GM23338 (cell line): ENCODE data around the gene ANKRD49. TPM values are rescaled to one million over a fixed set of nuclear protein-coding genes. Genes with fewer than 3 reads are reported as not detected.

Experiments
- ATAC-seq: fragments of 200-7000 bp; cut with Tn5 transposase; 3 replicates; pipeline ENCODE4 v1.9.1; 2020
- DNase-seq: peaks from one replicate; pipeline ENCODE4 v3.0.0-alpha.2; 2015; ENCODE audit warnings: low spot score
- H2AFZ ChIP-seq: fragments of 200-600 bp; sonication (generic); 2 replicates; pipeline ENCODE4 v1.8.0; 2016; ENCODE audit warnings: antibody characterized with exemption, mild to moderate bottlenecking, moderate library complexity
- H3F3A ChIP-seq: fragments of 200-600 bp; sonication (generic); replicated peaks from 2 replicates; pipeline ENCODE4 v1.8.0; 2017; ENCODE audit warnings: antibody characterized with exemption, mixed run types, low read depth
- H3K27ac ChIP-seq: fragments of 200-600 bp; sonication (generic); 2 replicates; pipeline ENCODE4 v1.6.1; 2016; ENCODE audit warnings: low read depth
- H3K27me3 ChIP-seq: fragments of 200-600 bp; sonication (generic); 2 replicates; pipeline ENCODE4 v1.8.0; 2016; ENCODE audit warnings: mild to moderate bottlenecking, mixed run types, moderate library complexity; ENCODE audit not compliant: insufficient read depth
- H3K36me3 ChIP-seq: fragments of 200-600 bp; sonication (generic); 2 replicates; pipeline ENCODE4 v1.8.0; 2016; ENCODE audit warnings: mild to moderate bottlenecking; ENCODE audit not compliant: insufficient read depth
- H3K4me1 ChIP-seq: fragments of 200-600 bp; sonication (generic); 2 replicates; pipeline ENCODE4 v1.8.0; 2016; ENCODE audit warnings: mild to moderate bottlenecking, moderate library complexity; ENCODE audit not compliant: insufficient read depth
- H3K4me2 ChIP-seq: fragments of 200-600 bp; sonication (generic); 2 replicates; pipeline ENCODE4 v1.7.1; 2017; ENCODE audit warnings: mixed run types
- H3K4me3 ChIP-seq: fragments of 200-600 bp; sonication (generic); 2 replicates; pipeline ENCODE4 v1.6.1; 2016; ENCODE audit warnings: mixed run types
- H3K79me2 ChIP-seq: fragments of 200-600 bp; sonication (generic); replicated peaks from 2 replicates; pipeline ENCODE4 v1.8.0; 2017; ENCODE audit warnings: mild to moderate bottlenecking; ENCODE audit not compliant: insufficient read depth
- H3K9me2 ChIP-seq: fragments of 200-600 bp; sonication (generic); 2 replicates; pipeline ENCODE4 v1.8.0; 2017; ENCODE audit not compliant: insufficient read depth
- H4K20me1 ChIP-seq: fragments of 200-600 bp; sonication (generic); replicated peaks from 2 replicates; pipeline ENCODE4 v1.8.0; 2017; ENCODE audit warnings: mild to moderate bottlenecking; ENCODE audit not compliant: insufficient read depth
- H3K27ac Mint-ChIP-seq: 2 replicates; pipeline ENCODE4 v1.8.0; 2020; ENCODE audit warnings: inconsistent platforms, mild to moderate bottlenecking, moderate library complexity, mixed read lengths
- H3K27me3 Mint-ChIP-seq: 3 replicates; pipeline ENCODE4 v1.8.0; 2022; ENCODE audit warnings: low read depth, mild to moderate bottlenecking, moderate library complexity, mixed read lengths, inconsistent platforms; ENCODE audit not compliant: insufficient read depth, poor library complexity
- H3K36me3 Mint-ChIP-seq: 3 replicates; pipeline ENCODE4 v1.8.0; 2021; ENCODE audit warnings: low read depth, mild to moderate bottlenecking, inconsistent platforms, moderate library complexity, mixed read lengths
- H3K4me1 Mint-ChIP-seq: 3 replicates; pipeline ENCODE4 v1.8.0; 2020; ENCODE audit warnings: mild to moderate bottlenecking, inconsistent platforms, mixed read lengths
- H3K4me3 Mint-ChIP-seq: 3 replicates; pipeline ENCODE4 v1.8.0; 2021; ENCODE audit warnings: moderate library complexity, mild to moderate bottlenecking, inconsistent platforms, mixed read lengths
- H3K9me3 Mint-ChIP-seq: 3 replicates; pipeline ENCODE4 v1.8.0; 2020; ENCODE audit warnings: moderate library complexity, mild to moderate bottlenecking, inconsistent platforms, mixed read lengths
- CREB1 ChIP-seq: fragments of 250-450 bp; sonication (Bioruptor Pico); IDR thresholded peaks from 2 replicates; pipeline ENCODE4 v1.5.0; 2020; ENCODE audit warnings: low read depth, mild to moderate bottlenecking, moderate library complexity
- CTCF ChIP-seq, 2 experiments: fragments of 200-600 bp in 1 of 2; sonication (generic) in 1 of 2; conservative IDR thresholded peaks; 2 replicates each; pipeline versions ENCODE4 v1.5.1 to v1.6.1; 2016 to 2017; ENCODE audit warnings: antibody characterized with exemption in 2 of 2, low read depth in 2 of 2, mild to moderate bottlenecking in 2 of 2, moderate library complexity in 1 of 2
- ETS1 ChIP-seq: IDR thresholded peaks from 2 replicates; pipeline ENCODE4 v1.6.1; 2016; ENCODE audit warnings: antibody characterized with exemption
- EZH2 ChIP-seq: fragments of 200-600 bp; sonication (generic); IDR thresholded peaks from one replicate; pipeline ENCODE4 v1.8.0; 2017; ENCODE audit warnings: antibody characterized with exemption, mild to moderate bottlenecking, low read depth; ENCODE audit not compliant: unreplicated experiment
- EZH2phosphoT487 ChIP-seq: fragments of 200-600 bp; sonication (generic); IDR thresholded peaks from one replicate; pipeline ENCODE4 v1.8.1; 2018; ENCODE audit warnings: antibody characterized with exemption; ENCODE audit not compliant: unreplicated experiment
- JUNB ChIP-seq: IDR thresholded peaks from one replicate; pipeline ENCODE4 v1.6.1; 2016; ENCODE audit warnings: antibody characterized with exemption; ENCODE audit not compliant: unreplicated experiment
- NANOG ChIP-seq: IDR thresholded peaks from 2 replicates; pipeline ENCODE4 v1.6.1; 2016; ENCODE audit warnings: antibody characterized with exemption, borderline replicate concordance
- POLR2AphosphoS5 ChIP-seq: IDR thresholded peaks from 2 replicates; pipeline ENCODE4 v1.6.1; 2016; ENCODE audit warnings: antibody characterized with exemption, low read depth
- REST ChIP-seq: IDR thresholded peaks from one replicate; pipeline ENCODE4 v1.6.1; 2018; ENCODE audit warnings: antibody characterized with exemption; ENCODE audit not compliant: unreplicated experiment
- STAT1 ChIP-seq: IDR thresholded peaks from one replicate; pipeline ENCODE4 v1.6.1; 2016; ENCODE audit warnings: antibody characterized with exemption; ENCODE audit not compliant: unreplicated experiment
- ZNF114 ChIP-seq: fragments of 250-450 bp; sonication (Bioruptor Pico); IDR thresholded peaks from 2 replicates; pipeline ENCODE4 v1.5.0; 2020; ENCODE audit warnings: mild to moderate bottlenecking, moderate library complexity
- ZNF331 ChIP-seq: fragments of 250-450 bp; sonication (Bioruptor Pico); IDR thresholded peaks from 2 replicates; pipeline ENCODE4 v1.5.0; 2020; ENCODE audit warnings: low read depth, mild to moderate bottlenecking, moderate library complexity
- ZNF462 ChIP-seq: fragments of 250-450 bp; sonication (Bioruptor Pico); IDR thresholded peaks from 2 replicates; pipeline ENCODE4 v1.5.0; 2020; ENCODE audit warnings: mild to moderate bottlenecking, moderate library complexity
- polyA plus RNA-seq: library from polyadenylated mRNA; unstranded; fragments of >200 nt; fragmentation: Nextera tagmentation; extraction: Ambion mirVana; gene quantifications from 2 replicates; pipeline ENCODE4 v1.2.1, GENCODE V29; 2016
- total RNA-seq: library from RNA; depleted of rRNA; stranded (reverse); fragments of >200 nt; shearing (Covaris generic); gene quantifications from 2 replicates; pipeline ENCODE4 v1.2.3, GENCODE V29; 2014

ANKRD49 gene
- total and polyA plus RNA-seq, 2 experiments from 2014 or later = 16.0 to 35.2 TPM

- no peak for TF ChIP-seq REST
- TF ChIP-seq ZNF331 = no peak
- no peak for TF ChIP-seq ZNF462 (CRISPR knock-in tag)
- no peak for TF ChIP-seq EZH2phosphoT487
- no peak for TF ChIP-seq ZNF114 (CRISPR knock-in tag)
- TF ChIP-seq JUNB = no peak
- TF ChIP-seq CTCF (conservative IDR thresholded peaks at IDR 0.05; ENCODE audit: low read depth in 2 of 2) = no peak
- TF ChIP-seq POLR2AphosphoS5 = no peak
- no peak for TF ChIP-seq NANOG
- no peak for TF ChIP-seq STAT1
- TF ChIP-seq CREB1 (CRISPR knock-in tag) = no peak
- no peak for TF ChIP-seq ETS1
- no peak for TF ChIP-seq EZH2
- no peaks in the 10 kb centered on the region for H3K36me3 Mint-ChIP-seq
- no peak overlapping the region for H3K27ac Mint-ChIP-seq
- peak overlapping the region; percentile 95 for H3K4me2 ChIP-seq
- H3K9me3 Mint-ChIP-seq = peaks cover 2% of the 10 kb centered on the region; the same call in 2 of the 3 replicates
- H3F3A ChIP-seq = peaks cover 9% of the 10 kb centered on the region; the same call in 1 of the 2 replicates
- peaks cover 5% of the 10 kb centered on the region for H3K79me2 ChIP-seq
- H3K4me3 ChIP-seq = peak overlapping the region; percentile 83
- H4K20me1 ChIP-seq = peaks cover 13% of the 10 kb centered on the region
- no peaks in the 10 kb centered on the region for H3K9me2 ChIP-seq
- DNase-seq = no peak
- peaks cover 30% of the 10 kb centered on the region for H3K27me3 Mint-ChIP-seq
- H3K36me3 ChIP-seq = no peaks in the 10 kb centered on the region
- no peak for ATAC-seq
- peak overlapping the region; percentile 35; the same call in 1 of the 3 replicates for H3K4me3 Mint-ChIP-seq
- no peak overlapping the region for H2AFZ ChIP-seq
- H3K4me1 Mint-ChIP-seq = peaks cover 21% of the 10 kb centered on the region
- H3K4me1 ChIP-seq = peaks cover 20% of the 10 kb centered on the region
- H3K27me3 ChIP-seq = peaks cover 54% of the 10 kb centered on the region
- no peak overlapping the region for H3K27ac ChIP-seq
These were observed 53.1 kb downstream of the ANKRD49 start for GRCh38 chr11:94546886-94547285.
